Endothelial cell of umbilical vein (primary cell): Measurements from ENCODE around the gene TRIM3.

Experiments
- POLR2AphosphoS5 ChIP-seq: IDR thresholded peaks from 2 replicates; pipeline ENCODE4 v1.6.1; 2012; ENCODE audit warnings: low read depth, mild to moderate bottlenecking, control low read depth, low read length, moderate library complexity; ENCODE audit not compliant: insufficient read depth
- TF ChIP-seq, protein P1 (sequence below): IDR thresholded peaks from 2 replicates; pipeline ENCODE4 v1.6.1; 2011; ENCODE audit not compliant: insufficient read depth, insufficient read length

DNA sequence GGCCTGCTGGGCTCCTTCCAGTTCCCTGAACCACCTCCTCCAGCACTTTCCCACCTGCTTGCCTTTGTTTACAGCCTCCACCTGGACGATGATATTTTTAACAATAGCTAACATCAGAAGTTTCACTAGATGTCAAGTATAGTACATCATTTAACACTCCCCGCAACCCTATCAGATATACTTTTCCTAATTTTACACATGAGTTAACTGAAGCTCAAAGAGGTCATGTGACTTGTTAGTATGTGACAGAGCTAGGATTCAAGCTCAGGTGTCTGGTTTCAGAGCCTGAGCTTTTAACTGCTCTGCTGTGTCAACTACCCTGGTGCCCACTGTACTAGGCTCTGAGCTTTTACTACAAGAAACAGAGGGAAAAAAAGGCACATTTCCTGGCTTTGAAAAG, 18.7 kb downstream of the TRIM3 start:
- no peak for TF ChIP-seq POLR2AphosphoS5
- TF ChIP-seq, protein P1, sequence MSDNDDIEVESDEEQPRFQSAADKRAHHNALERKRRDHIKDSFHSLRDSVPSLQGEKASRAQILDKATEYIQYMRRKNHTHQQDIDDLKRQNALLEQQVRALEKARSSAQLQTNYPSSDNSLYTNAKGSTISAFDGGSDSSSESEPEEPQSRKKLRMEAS, result no peak
